C4-2B (cell line): Measurements from ENCODE around the gene CNBD2.

Experiments used
- CTCF ChIP-seq: fragments of 450-650 bp; conservative IDR thresholded peaks from 2 replicates; pipeline ENCODE4 v1.5.1; 2017; ENCODE audit warnings: mild to moderate bottlenecking
- ZFX ChIP-seq: fragments of 450-650 bp; IDR thresholded peaks from 2 replicates; pipeline ENCODE4 v1.6.1; 2017

- no peak for TF ChIP-seq CTCF
- no peak for TF ChIP-seq ZFX
These were observed 86.8 kb downstream of the CNBD2 start for GRCh38 chr20:36055145-36055544.
